CMK (cell line): Measurements from ENCODE around the gene MDM1.

ENCODE experiments used
- DNase-seq: peaks from one replicate; pipeline ENCODE4 v3.0.0-alpha.2; 2010; ENCODE audit warnings: low read depth

The MDM1 gene

GRCh38 chr12:68271346-68271745 lies 60.8 kb downstream of the MDM1 start:
- DNase-seq, result no peak

- DNase-seq, result no peak
These were observed 61.8 kb downstream of the MDM1 start for GRCh38 chr12:68270358-68270757.

GRCh38 chr12:68269779-68270178 lies 62.4 kb downstream of the MDM1 start:
- DNase-seq, result no peak

- no peak for DNase-seq
These were observed 63.2 kb downstream of the MDM1 start for GRCh38 chr12:68268967-68269366.

- no peak for DNase-seq
These were observed 64.2 kb downstream of the MDM1 start for GRCh38 chr12:68267892-68268396.

- DNase-seq, result no peak
These were observed 67.3 kb downstream of the MDM1 start for GRCh38 chr12:68264857-68265256.

GRCh38 chr12:68264158-68264855 lies 67.9 kb downstream of the MDM1 start:
- DNase-seq, result no peak

- DNase-seq, result no peak
These were observed 68.8 kb downstream of the MDM1 start for GRCh38 chr12:68263366-68263765.

GRCh38 chr12:68261896-68262295 lies 70.3 kb downstream of the MDM1 start:
- no peak for DNase-seq

- no peak for DNase-seq
These were observed 72.0 kb downstream of the MDM1 start for GRCh38 chr12:68260153-68260552.

- DNase-seq, result no peak
These were observed 72.7 kb downstream of the MDM1 start for GRCh38 chr12:68259318-68259940.

GRCh38 chr12:68253504-68253903 lies 78.7 kb downstream of the MDM1 start, which contains the start of gene IL22:
TSS of gene IL22 (minus strand) at chr12:68253604. CDS start at chr12:68253448, 156 bp downstream.
- no peak for DNase-seq

- DNase-seq, result no peak
These were observed 80.1 kb downstream of the MDM1 start for GRCh38 chr12:68252077-68252476.

- DNase-seq, result no peak
These were observed 81.7 kb downstream of the MDM1 start for GRCh38 chr12:68250454-68250853.

GRCh38 chr12:68247785-68248184 lies 84.4 kb downstream of the MDM1 start:
- no peak for DNase-seq

- DNase-seq, result no peak
These were observed 85.8 kb downstream of the MDM1 start for GRCh38 chr12:68246350-68246749.

- DNase-seq, result no peak
These were observed 86.8 kb downstream of the MDM1 start for GRCh38 chr12:68245180-68246021.
